IPS-NIHi7 (cell line): ENCODE data around the gene PARP11.

ENCODE experiments used
- DNase-seq: peaks from one replicate; pipeline ENCODE4 v3.0.0; 2012; ENCODE audit warnings: mixed read lengths; ENCODE audit errors: extremely low spot score

Gene PARP11

DNA sequence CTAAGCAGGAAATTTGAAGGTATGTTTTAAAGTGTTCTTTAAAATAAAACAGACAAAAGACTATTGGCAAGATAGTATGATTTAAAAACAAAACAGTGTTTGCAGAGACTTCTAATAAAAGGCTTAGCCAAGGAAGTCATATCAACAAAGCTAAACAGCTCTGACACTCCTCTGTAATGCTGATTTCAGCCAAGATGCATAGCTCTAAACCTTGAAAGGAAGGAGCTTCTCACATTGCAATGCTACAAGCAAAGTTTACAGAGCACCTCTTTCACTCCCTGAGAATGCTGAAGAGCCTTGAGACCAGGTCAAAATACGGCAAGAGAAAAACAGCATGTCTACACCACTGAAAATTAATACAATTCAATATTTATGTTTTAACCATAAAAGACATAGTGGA lies 51.8 kb downstream of the PARP11 start:
- DNase-seq = peak; percentile 64

DNA sequence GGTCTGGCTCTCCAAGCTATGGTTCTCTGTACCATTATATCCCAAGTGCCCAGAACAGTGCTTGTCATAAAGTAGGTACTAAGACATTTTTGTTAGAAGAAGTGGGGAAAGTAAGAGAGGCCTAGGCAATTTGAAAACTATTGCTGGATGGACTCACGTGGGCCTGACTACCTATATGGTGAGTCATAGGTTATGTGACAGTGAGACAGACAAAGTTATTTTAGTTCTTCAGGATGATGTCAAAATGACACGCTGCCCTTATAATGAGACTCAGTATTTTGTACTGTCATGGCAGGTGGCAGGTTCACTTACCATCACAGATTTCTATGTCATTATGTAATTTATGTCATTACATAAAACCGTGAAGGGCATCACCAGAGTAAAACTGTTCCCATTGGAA lies 53.1 kb downstream of the PARP11 start:
- DNase-seq = no peak

DNA sequence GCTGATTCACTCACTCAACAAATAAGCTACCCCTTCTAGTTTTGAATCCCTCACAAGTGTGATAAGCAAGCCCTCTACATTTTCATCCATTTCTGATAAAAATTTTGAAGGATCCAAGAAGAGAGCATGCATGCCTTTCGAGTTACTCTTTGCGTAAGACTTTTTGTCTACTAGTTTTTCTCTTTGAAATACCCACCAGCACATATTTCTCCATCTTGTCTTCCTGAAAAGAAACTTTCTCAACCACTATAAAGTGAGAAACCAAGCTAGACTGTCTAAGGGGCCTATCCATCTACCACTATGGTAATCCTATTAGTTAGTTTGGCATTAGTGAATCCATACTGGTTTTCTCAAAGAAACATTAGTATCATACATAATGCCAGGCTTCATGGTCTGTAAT lies 56.9 kb downstream of the PARP11 start:
- DNase-seq = no peak

DNA sequence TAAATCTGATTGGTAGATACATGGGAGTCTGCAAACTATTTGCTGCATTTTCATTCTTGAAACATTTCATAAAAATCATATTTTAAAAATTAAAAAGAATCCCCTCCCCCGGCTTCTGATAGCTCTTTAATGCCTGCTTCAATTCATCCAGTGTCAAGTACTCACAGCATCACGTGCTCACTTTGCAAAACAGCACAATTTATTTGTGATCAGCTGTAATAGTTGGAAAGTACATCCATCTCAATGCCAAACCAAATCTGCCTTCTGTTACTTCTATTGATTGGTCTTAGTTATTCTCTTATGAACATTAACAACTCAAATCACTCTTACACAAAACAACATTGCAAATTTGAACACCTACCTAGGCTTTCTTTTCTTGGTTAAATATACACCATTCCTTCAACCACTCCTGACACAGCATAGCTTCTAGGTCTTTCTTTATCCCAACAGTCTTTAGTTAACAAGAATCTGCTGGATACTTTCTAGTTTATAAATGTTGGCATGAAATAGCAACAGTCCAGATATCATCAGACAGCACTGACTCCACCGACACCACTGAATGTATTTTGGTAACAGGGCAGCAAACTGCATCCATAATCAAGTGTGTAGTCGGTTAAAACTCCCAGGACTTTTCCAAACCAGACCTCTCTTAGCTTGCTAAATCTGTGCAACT lies 58.0 kb downstream of the PARP11 start:
- no peak for DNase-seq

DNA sequence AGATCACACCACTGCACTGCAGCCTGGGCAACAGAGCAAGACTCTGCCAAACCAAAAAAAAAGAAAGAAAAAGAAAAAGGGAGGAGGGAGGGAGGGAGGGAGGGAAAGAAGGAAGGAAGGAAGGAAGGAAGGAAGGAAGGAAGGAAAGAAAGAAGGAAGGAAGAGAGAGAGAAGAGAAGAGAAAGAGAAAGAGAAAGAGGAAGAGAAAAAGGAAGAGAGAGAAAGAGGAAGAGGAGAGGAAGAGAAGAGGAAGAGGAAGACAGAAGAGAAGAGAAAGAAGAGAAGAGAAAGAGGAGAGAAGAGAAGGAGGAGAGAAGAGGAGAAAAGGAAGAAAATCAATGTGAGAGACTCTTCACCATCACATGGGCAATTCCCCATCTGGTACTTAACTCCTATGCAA lies 62.7 kb downstream of the PARP11 start:
- no peak for DNase-seq

DNA sequence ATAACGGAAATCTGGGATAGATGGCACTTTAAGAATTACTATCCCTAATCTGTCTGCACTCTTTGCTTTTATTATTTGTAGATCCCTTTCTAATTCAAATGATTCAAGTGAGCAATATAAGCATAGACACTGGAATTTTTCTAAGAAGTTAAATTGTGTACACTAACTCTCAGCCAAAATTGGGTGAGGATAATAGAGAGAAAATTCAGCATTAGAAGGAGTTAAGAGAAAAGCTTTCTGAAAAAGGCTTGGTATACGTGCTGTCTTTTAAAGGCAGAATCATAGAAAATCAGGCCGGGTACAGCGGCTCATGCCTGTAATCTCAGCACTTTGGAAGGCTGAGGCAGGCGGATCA lies 63.2 kb downstream of the PARP11 start:
- DNase-seq = no peak

DNA sequence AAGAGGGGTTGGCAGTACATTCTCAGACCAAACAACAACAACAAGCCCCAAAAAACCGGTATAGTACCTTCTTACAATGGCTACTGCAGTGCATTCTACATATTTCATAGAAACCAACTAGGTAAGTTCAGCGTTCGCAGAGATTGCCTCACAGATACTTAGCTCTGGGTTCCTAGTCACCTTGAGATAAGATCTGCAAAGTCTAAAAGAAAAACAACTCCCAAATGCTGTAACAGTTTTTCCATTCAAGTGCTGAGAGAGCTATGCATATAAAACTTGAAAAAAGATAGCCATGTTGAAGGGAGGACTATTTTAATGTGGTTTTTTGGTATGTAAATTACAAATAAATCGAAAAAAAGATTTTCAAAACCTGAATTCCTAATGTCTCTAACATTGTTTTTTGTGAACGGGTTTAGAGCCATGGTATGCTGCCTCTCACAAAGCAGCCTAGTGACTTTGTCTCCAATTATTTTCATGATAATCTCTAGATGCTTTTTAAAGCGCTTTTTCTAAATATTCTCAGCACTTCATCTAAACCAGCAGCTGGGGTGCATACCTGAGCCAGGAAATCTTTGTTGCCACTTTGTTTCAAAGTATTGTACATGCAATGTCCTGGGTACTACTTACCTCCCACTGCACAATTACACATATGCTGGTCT lies 63.7 kb downstream of the PARP11 start:
- no peak for DNase-seq

DNA sequence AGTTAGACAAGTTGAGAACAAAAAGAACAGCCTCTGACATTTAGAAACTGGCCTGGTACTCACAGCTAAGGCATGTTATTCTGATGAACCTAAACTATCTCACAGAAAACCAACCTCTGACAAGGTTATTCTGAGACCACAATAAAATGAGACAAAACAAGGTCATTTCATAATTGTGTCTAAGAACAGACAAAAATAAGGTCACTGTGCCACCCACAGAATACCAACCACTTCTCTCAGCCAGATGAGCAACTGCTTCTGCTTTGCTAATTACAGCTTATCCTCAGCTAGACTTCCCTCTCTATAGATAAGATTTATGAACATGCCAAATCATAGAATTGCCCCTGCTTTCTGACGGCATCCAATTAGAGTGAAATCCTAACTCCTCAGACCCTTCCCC lies 68.1 kb downstream of the PARP11 start:
- DNase-seq = no peak

DNA sequence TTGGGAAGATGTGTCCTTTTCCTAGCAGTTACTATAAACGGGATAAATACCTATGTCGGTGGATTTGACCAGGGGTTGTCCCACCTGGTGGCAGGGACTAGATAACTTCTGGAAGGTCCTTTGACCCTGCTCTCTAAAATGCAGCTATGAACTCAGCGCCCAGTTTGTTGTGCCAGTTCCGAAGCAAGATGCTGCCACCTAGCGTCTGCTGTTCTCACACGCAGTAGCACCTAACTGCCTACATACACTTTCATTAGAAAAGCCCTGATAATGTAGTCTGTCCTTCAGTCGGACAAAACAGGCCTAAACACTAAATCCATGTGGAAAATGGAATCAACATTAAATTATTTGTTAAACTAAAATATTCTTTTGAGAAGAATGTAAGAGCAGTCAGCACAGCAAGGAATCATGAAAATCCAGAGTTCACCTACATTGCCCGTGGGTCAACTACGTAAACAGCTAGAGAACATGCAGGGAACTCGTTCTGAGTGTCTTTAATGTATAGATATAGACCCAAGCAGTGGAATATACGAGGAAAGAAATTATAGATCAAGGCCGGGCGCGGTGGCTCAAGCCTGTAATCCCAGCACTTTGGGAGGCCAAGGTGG lies 69.2 kb downstream of the PARP11 start:
- peak; percentile 73 for DNase-seq

DNA sequence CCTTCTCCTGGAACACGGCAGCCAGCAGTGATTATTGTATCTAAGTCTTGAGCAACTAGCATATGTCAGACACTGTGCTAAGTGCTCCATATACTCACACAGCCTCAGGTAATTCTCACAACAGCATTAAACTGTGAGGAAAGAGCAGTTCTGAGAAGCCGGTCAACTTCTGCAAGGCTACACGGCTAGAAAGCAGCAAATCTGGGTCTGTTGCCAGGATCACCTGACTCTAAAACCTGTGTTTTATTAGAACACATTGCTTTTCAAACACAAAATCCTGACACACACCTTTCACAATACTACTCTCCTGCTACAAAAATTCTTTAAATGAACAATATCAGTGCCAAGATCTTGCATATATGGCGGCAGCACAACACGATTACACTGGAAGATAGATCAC lies 70.5 kb downstream of the PARP11 start:
- DNase-seq = no peak

DNA sequence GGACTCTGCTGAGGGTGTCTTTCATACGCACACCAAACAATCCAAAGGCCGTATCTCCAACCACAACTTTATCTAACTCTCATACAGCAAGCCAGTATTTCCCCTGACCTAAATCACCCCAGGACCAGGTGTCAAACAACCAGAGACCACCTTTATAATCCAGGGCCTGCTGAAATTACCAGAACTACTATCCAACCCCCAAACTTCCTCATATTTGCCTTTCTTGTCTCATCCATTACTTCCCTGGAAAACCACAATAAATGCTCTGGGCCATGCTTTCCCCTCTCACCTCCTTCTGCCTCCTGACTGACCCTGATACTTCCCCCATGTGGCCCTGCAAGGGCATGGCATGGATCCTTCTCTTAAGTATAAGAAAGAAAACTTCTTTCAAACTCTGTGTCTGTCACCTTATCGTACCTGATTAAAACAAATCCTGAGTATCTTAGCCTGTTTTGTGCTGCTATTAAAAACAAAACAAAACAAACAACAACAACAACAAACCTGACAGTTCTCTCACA lies 75.6 kb downstream of the PARP11 start:
- DNase-seq = no peak

DNA sequence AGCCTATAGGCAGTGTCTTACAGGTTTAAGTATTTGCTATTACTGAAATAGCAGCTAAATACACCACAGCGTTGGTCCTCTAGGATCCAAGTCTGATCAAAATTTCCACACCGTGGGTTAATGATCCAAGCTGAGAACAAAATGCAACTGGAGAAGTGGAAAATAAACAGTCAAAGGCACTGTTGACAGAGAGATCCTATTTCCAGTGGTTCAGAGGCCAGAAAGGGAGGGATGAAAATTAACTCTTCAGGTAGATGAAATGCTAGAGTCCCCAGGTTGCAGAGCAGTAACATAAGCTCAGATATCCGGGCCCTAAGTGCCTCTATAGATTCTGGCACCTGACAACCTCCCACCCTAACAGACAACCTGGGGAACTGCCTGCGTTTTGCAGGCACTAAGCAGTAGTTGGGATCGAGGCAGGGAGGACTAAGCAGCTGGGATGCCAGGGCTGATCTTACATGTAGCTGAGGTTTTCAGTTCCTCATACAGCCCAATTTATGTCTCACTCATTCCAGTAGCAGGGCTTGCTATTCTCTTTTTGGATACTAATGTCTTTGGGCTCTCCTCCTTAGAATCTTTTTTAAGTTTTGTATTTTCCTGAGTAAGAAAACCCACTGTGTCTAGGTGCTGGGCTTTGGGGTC lies 77.6 kb downstream of the PARP11 start:
- DNase-seq = no peak

DNA sequence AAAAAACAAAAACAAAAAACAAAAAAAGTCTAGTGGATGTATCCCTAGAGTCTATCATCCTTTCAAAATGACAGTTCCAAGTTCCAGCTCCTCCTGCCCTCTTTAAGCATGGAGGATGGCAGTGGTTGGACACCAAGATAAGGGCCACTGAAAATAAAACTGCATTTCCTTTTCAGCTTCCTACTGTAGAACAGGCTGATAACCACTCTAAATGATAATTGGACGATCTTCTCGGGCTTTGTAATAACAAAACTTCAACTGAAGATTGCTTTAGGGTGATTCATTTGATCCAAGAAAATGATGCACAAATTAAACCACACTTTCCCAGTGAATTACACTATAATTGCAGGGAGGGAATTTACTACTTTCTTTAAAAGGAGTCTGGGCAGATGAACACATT lies 78.1 kb downstream of the PARP11 start:
- DNase-seq = no peak

DNA sequence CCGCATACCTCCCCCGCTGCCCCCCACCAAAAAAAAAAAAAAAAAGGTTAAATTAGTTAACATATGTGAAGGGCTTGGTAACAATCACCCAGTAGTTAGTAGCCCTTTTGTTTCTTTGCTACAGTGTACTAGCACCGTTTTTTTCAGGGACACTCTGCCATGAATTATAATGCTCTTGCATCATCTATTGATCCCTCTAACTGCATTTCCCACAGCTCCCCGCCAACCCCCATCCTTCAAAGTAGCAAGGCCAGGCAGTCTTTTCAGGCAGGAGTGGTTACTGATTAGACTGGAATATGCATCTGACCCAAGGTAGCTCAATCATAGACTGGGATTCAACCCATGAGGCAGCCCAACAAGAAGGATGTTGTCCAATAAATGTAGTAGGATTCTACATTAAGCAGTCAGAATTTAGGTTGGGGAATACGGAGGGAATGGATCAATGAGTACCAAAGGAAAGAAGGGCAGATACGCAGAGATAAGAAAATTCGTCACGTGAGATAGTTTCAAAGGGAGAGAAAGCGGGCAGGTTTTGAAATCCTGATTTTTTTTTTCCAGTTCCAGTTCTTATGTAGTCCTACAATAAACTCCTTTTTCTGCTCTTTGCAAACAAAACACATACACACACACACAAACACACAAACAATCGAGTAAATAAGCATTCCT lies 80.4 kb downstream of the PARP11 start:
- DNase-seq = no peak

DNA sequence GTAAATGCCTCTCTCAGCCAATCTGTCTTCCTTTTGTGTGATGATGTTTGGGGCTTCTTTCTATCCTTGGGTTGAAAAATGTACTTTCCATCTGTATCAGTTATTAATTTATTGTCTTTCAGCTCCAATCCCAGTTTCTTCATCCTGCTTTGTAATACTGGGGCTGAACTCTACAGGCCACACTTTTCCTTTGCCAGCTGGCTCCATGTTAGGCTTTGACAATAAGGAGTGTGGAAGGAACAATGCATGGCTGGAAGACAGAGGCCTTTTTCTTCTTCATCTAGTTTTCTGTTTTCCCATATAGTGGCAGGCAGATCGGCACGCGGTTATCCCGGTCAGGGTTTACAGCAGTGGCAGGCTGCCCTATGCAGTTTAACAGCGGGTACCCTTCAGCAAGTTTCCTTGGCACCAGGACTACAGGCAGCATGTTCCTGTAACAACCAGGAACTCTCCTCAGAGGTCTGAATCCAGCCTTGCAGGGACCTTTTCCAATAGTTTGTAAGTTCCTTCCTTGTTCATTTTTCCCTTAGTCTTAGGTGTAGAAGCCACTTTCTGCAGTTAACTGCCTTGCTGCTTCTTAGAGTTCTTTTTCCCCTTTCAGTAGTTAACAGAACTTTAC lies 81.8 kb downstream of the PARP11 start:
- DNase-seq = no peak

DNA sequence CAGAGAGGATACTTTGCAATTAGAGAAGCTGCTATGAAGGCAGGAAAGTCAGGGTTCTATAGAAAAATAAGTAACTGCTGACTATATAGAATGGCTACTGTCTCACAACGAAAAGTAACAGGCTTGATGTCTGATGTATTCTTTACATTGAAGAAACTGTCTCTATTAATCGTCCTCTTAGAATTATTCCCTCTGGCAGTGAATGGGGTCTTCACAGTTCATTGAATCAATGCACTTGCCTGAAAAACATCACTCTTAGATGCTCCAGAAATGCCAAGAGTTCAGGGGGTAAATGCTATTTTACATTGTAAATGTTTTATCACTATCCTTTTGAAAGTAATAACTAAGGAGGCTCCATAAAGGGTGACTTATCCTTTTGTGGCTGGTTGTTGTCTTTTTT lies 82.6 kb downstream of the PARP11 start:
- DNase-seq = no peak

DNA sequence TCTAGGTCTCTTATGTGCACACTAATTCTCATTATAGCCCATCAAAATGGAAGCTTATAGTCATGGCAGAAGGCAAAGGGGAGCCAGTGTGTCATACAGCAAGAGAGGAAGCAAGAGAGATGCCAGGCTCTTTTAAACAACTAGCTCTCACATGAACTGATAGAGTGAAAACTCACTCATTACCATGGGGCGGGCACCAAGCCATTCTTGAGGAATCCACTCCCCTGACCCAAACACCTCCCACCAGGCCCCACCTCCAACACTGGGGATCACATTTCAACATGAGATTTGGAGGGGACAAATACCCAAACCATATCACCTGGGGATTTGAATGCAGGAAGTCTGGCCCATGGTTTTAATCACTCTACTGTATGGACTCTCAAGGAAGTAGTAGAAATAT lies 83.4 kb downstream of the PARP11 start:
- no peak for DNase-seq

DNA sequence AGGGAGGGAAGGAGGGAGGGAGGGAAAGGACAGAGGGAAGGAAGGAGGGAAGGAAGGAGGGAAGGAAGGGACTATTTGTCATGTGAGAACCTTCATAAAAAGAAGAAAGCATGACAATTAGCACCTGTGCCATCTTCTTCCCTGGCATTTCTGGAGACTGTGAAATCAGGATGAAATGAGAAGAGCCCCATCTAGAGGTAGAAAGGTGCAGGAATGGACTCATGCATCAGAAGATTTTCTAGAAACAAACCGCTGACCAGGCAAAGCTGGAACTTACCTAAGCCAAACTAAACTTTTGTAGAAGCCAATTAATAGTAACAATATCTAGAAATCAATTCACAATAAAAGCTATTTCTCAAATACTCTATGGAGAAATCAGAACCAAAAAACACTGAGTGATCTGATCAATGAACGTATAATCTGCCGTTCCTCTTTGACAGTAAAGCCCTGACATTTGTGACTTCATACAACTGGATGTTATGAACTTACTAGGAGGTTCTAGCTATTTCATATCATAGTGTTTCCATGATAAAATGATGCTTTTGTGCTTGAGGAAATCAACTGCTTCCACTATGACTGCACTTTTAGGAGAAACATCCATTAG lies 95.9 kb downstream of the PARP11 start:
- peak; percentile 49 for DNase-seq

DNA sequence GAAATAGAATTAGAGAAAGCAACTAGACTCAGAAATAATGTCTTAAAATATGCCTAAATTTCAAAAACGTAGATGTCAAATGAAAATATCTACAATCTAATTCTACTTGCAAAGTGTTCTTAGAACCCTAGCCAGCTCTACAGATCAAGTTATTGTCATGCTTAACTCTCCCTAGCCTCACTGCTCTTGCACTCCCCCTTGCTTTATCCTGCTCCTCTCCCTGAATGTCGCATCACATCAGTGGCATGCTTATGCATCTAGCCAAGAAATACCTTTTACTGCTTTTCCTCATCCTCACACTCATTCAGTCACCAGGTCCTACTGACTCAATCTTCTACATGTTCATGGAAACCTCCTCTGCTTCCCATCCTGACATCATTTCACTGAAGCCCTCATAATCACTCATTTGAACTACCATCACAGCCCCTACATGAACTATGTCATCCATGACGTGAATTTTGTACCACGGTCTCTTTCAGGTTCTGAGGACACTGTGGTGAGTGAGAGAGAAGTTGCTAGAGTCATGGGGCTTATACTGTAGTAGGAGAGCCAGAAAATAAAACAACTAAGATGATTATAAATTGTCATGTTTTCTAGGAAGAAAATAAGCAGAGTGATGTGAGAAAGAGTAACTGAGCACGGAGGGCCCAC lies 97.7 kb downstream of the PARP11 start:
- DNase-seq = peak; percentile 24

DNA sequence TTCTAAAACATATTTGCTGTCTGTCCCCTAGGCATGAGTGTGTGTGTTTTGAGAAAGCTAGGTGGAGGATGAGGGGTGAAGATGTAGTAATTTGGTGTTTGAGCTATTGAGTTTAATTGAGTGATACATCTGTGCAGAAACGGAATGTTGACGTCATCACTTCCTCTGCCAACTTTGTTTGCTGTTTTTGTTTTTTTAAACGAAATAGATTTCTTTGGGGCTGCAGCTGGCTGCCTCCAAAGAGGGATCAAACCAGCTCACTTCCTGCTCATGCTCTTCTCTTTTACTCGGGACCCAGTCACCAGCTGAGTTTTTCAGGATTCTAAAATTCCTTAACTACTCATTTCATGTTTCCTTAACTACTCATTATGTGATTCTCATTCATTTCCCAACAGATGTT lies 100.8 kb downstream of the PARP11 start:
- no peak for DNase-seq

DNA sequence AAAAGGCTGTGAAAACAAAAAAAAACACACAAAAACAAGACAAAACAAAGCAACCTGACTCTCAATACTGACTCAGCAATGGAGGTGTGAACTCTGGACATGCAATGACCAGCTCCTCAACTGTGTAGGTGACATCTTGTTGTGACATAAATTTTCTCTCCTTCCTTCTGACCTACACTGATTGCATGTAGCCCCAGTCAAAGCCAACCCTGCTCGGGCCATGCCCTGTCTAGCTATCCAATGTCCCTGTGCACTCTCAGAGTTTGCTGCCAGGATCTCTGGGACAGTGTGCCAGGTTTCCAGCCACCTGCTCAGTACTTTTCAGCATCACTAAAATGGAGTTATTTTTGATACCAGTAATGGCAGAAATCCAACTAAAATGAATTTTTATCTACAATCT lies 101.3 kb downstream of the PARP11 start:
- DNase-seq = no peak
